Measurements from ENCODE around the gene ACVR1B.

The ACVR1B gene

GRCh38 chr12:52038447-52038846, 86.9 kb downstream of the ACVR1B start:
- Histone ChIP-seq H3K4me1 (ENCODE audit: insufficient read depth, poor library complexity, severe bottlenecking) (no peaks in the 10 kb centered on the region), H3K36me3 (ENCODE audit: low read depth) (no peaks in the 10 kb centered on the region), H3K4me3 (ENCODE audit: severe bottlenecking) (no peak overlapping the region), H3K9me3 (ENCODE audit: severe bottlenecking) (no peaks in the 10 kb centered on the region), H3K27ac (ENCODE audit: poor library complexity, severe bottlenecking) (no peak overlapping the region), H3K27me3 (ENCODE audit: insufficient read depth, poor library complexity, severe bottlenecking) (no peaks in the 10 kb centered on the region)
- ATAC-seq (ENCODE audit: low read depth) (no peak), DNase-seq (ENCODE audit: low spot score) (no peak)
- TF ChIP-seq CTCF (IDR thresholded peaks at IDR 0.05; ENCODE audit: poor library complexity, severe bottlenecking) = no peak

- no peaks in the 10 kb centered on the region for H3K36me3 ChIP-seq (ENCODE audit: low read depth)
- DNase-seq (ENCODE audit: low spot score) = no peak
- no peak overlapping the region for H3K4me3 ChIP-seq (ENCODE audit: severe bottlenecking)
- no peaks in the 10 kb centered on the region for H3K4me1 ChIP-seq (ENCODE audit: insufficient read depth, poor library complexity, severe bottlenecking)
- no peak overlapping the region for H3K27ac ChIP-seq (ENCODE audit: poor library complexity, severe bottlenecking)
- no peaks in the 10 kb centered on the region for H3K27me3 ChIP-seq (ENCODE audit: insufficient read depth, poor library complexity, severe bottlenecking)
- TF ChIP-seq CTCF (IDR thresholded peaks at IDR 0.05; ENCODE audit: poor library complexity, severe bottlenecking) = no peak
- H3K9me3 ChIP-seq (ENCODE audit: severe bottlenecking) = no peaks in the 10 kb centered on the region
- no peak for ATAC-seq (ENCODE audit: low read depth)
Measured at GRCh38 chr12:52041035-52041434, 89.5 kb downstream of the ACVR1B start.

GRCh38 chr12:52041695-52042123, 90.2 kb downstream of the ACVR1B start:
- H3K4me1 ChIP-seq (ENCODE audit: insufficient read depth, poor library complexity, severe bottlenecking) = no peaks in the 10 kb centered on the region
- ATAC-seq (ENCODE audit: low read depth) (no peak), DNase-seq (ENCODE audit: low spot score) (no peak)
- H3K27ac ChIP-seq (ENCODE audit: poor library complexity, severe bottlenecking) = no peak overlapping the region
- no peaks in the 10 kb centered on the region for H3K36me3 ChIP-seq (ENCODE audit: low read depth)
- TF ChIP-seq CTCF (IDR thresholded peaks at IDR 0.05; ENCODE audit: poor library complexity, severe bottlenecking) = no peak
- no peaks in the 10 kb centered on the region for H3K9me3 ChIP-seq (ENCODE audit: severe bottlenecking)
- H3K4me3 ChIP-seq (ENCODE audit: severe bottlenecking) = no peak overlapping the region
- H3K27me3 ChIP-seq (ENCODE audit: insufficient read depth, poor library complexity, severe bottlenecking) = no peaks in the 10 kb centered on the region

GRCh38 chr12:52042706-52043385, 91.3 kb downstream of the ACVR1B start:
- H3K27ac ChIP-seq (ENCODE audit: poor library complexity, severe bottlenecking) = no peak overlapping the region
- no peak for TF ChIP-seq CTCF (IDR thresholded peaks at IDR 0.05; ENCODE audit: poor library complexity, severe bottlenecking)
- ATAC-seq (ENCODE audit: low read depth) (no peak), DNase-seq (ENCODE audit: low spot score) (no peak)
- no peak overlapping the region for H3K4me3 ChIP-seq (ENCODE audit: severe bottlenecking)
- no peaks in the 10 kb centered on the region for H3K4me1 ChIP-seq (ENCODE audit: insufficient read depth, poor library complexity, severe bottlenecking)
- no peaks in the 10 kb centered on the region for H3K9me3 ChIP-seq (ENCODE audit: severe bottlenecking)
- no peaks in the 10 kb centered on the region for H3K27me3 ChIP-seq (ENCODE audit: insufficient read depth, poor library complexity, severe bottlenecking)
- no peaks in the 10 kb centered on the region for H3K36me3 ChIP-seq (ENCODE audit: low read depth)
